ENCODE results near the gene EIF2AK3. TPM values are rescaled to one million over a fixed set of nuclear protein-coding genes. Genes with fewer than 3 reads are reported as not detected.

Gene EIF2AK3
- total and polyA plus RNA-seq, 2 of the 4 experiments (the other 2 are of a cell fraction) = 7.9 to 22.8 TPM

DNA sequence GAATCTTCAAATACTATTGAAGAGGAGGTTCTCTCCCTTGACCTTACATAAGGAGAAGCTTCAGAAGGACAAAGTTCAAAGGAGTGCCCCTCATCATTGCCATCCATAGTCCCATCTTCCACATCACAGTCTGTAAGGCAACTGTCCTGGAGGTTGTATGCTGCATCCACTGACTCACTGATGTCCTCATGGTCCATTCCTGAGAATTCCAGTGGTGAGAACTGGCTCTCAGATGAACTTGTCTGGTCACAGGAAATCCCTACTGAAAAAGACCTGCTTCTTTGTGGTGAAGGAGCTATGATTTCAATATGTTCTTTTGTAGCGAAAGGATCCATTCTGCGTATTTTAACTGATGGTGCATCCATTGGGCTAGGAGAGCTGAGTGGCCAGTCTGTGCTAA lies 52.2 kb downstream of the EIF2AK3 start:
- no peak overlapping the region for H3K18ac ChIP-seq (ENCODE audit: low read depth, low read length)
- H2AK9ac ChIP-seq (replicated peaks; ENCODE audit: low read depth, low read length, poor library complexity) = no peak overlapping the region
- no peak overlapping the region for H4K8ac ChIP-seq (ENCODE audit: low read depth in 2 of 2, low read length in 2 of 2)
- H4K5ac ChIP-seq (ENCODE audit: low read depth, low read length) = no peak overlapping the region
- TF ChIP-seq SMC3 (IDR thresholded peaks at IDR 0.05; ENCODE audit: low read depth, low read length) = no peak
- no peak for TF ChIP-seq MAFK (IDR thresholded peaks at IDR 0.05; ENCODE audit: low read depth, low read length)
- TF ChIP-seq MAZ (IDR thresholded peaks at IDR 0.05; ENCODE audit: borderline replicate concordance, low read depth, low read length) = no peak
- TF ChIP-seq NFE2L2 (IDR thresholded peaks at IDR 0.05; ENCODE audit: low read depth, low read length) = no peak
- TF ChIP-seq, protein P1, sequence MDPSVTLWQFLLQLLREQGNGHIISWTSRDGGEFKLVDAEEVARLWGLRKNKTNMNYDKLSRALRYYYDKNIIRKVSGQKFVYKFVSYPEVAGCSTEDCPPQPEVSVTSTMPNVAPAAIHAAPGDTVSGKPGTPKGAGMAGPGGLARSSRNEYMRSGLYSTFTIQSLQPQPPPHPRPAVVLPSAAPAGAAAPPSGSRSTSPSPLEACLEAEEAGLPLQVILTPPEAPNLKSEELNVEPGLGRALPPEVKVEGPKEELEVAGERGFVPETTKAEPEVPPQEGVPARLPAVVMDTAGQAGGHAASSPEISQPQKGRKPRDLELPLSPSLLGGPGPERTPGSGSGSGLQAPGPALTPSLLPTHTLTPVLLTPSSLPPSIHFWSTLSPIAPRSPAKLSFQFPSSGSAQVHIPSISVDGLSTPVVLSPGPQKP (IDR thresholded peaks at IDR 0.05; ENCODE audit: borderline replicate concordance, low read depth, low read length) = no peak
- H3K36me3 ChIP-seq (ENCODE audit: control insufficient read depth, insufficient read depth, low read length) = peaks cover 39% of the 10 kb centered on the region
- H3K4me3 ChIP-seq (ENCODE audit: insufficient read depth, low read depth, low read length) = no peak overlapping the region
- no peak overlapping the region for H2BK5ac ChIP-seq (ENCODE audit: low read depth, low read length, poor library complexity, severe bottlenecking)
- peaks cover 4% of the 10 kb centered on the region for H3K9me1 ChIP-seq (ENCODE audit: insufficient read depth, low read length)
- H3K27me3 ChIP-seq (ENCODE audit: control insufficient read depth, insufficient read depth, low read length) = no peaks in the 10 kb centered on the region
- H2BK15ac ChIP-seq (ENCODE audit: low read depth, low read length) = no peak overlapping the region
- H2AK5ac ChIP-seq (ENCODE audit: low read depth, low read length) = no peak overlapping the region
- H3K4me2 ChIP-seq (ENCODE audit: low read depth, low read length) = no peak overlapping the region
- ATAC-seq (ENCODE audit: low read depth) = no peak
- H3K23ac ChIP-seq (ENCODE audit: low read depth, low read length) = no peak overlapping the region
- H3K9me3 ChIP-seq (ENCODE audit: control insufficient read depth, insufficient read depth, low read length) = no peaks in the 10 kb centered on the region
- peaks cover 13 to 15% of the 10 kb centered on the region in 2 experiments for H3K79me1 ChIP-seq (ENCODE audit: low read depth in 1 of 2, low read length in 2 of 2)
- H3K4me1 ChIP-seq (ENCODE audit: control insufficient read depth, insufficient read depth, low read length) = peaks cover 2% of the 10 kb centered on the region; the same call in 1 of the 2 replicates
- H3K14ac ChIP-seq (replicated peaks; ENCODE audit: low read depth, low read length) = no peak overlapping the region
- DNase-seq = peak; percentile 51
- no peak overlapping the region for H2AFZ ChIP-seq (replicated peaks; ENCODE audit: low read length, poor library complexity)
- no TSS peak for BruUV-seq (replicated peaks)
- no CpG with 5 or more reads among the region's 2 CpGs for whole genome bisulfite sequencing, 2 experiments (ENCODE audit: extremely low coverage in 2 of 2, insufficient read length in 1 of 2)
- ChIA-PET CTCF (interaction anchor here (1.0 kb wide), 1 partner anchor 16 kb away, joined by 3 read pairs; no protein-coding TSS in a partner anchor), POLR2A (ENCODE audit: unreplicated experiment) (no interaction called here)
- intact Hi-C loops (cut with micrococcal nuclease) (no loop called here), in situ Hi-C loops (cut with MboI; ENCODE audit: low sequenced_read_pairs) (no loop called here), dilution Hi-C loops (cut with HindIII; ENCODE audit: low sequenced_read_pairs, unreplicated experiment) (no loop called here)
- no peak overlapping the region for H2BK20ac ChIP-seq (ENCODE audit: low read depth, low read length)
- no peaks in the 10 kb centered on the region for H4K20me1 ChIP-seq (ENCODE audit: insufficient read depth, low read length)
- no peak overlapping the region for H3K4ac ChIP-seq (ENCODE audit: low read depth, low read length)
- H3K27ac ChIP-seq (ENCODE audit: insufficient read depth, low read length) = no peak overlapping the region
- H3K56ac ChIP-seq (ENCODE audit: extremely low read depth, insufficient read depth, low read length) = no peak overlapping the region
- H4K91ac ChIP-seq (ENCODE audit: insufficient read depth, low read depth, low read length) = no peak overlapping the region
- no peak overlapping the region for H2BK120ac ChIP-seq (ENCODE audit: low read depth, low read length)
- H3K9ac ChIP-seq (ENCODE audit: low read depth, low read length) = no peak overlapping the region
